ENCODE data around the gene EXOC7. TPM values are rescaled to one million over a fixed set of nuclear protein-coding genes. Genes with fewer than 3 reads are reported as not detected.

EXOC7 gene
- total and polyA plus RNA-seq, 2 of the 4 experiments (the other 2 are of a cell fraction), result 85.9 to 118 TPM

DNA sequence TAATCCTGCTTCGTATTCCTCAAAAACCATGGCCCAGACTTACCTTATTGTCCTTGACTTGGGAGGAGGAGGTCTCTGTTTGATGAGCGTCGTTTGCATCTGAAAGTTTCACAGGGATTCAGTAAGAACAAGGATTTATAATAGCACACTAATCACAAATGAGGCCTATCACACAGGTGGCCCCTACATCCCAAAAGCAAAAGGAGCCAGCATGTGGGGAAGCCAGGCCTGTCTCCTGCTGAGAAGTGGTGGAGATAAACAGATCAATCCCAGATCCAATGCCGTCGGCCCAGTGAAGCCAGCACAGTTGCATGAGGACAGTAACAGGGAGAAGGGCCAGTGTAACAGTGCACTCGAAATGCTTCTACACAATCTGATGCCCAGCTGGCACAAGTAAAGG is 63.2 kb downstream of the EXOC7 start:
- TF ChIP-seq NFE2L2 (IDR thresholded peaks at IDR 0.05; ENCODE audit: low read depth, low read length), result no peak
- TF ChIP-seq SMC3 (IDR thresholded peaks at IDR 0.05; ENCODE audit: low read depth, low read length), result no peak
- TF ChIP-seq BHLHE40 (IDR thresholded peaks at IDR 0.05; ENCODE audit: low read depth, low read length), result no peak
- TF ChIP-seq CEBPB (IDR thresholded peaks at IDR 0.05; ENCODE audit: low read depth, low read length), result no peak
- no peak for TF ChIP-seq FOS (IDR thresholded peaks at IDR 0.05; ENCODE audit: low read depth, low read length)
- no peak for TF ChIP-seq POLR2A (IDR thresholded peaks at IDR 0.05; ENCODE audit: low read depth, low read length)
- TF ChIP-seq MXI1 (IDR thresholded peaks at IDR 0.05; ENCODE audit: borderline replicate concordance, low read depth, low read length), result no peak
- TF ChIP-seq RAD21 (IDR thresholded peaks at IDR 0.05; ENCODE audit: low read length), result no peak
- TF ChIP-seq, protein P1, sequence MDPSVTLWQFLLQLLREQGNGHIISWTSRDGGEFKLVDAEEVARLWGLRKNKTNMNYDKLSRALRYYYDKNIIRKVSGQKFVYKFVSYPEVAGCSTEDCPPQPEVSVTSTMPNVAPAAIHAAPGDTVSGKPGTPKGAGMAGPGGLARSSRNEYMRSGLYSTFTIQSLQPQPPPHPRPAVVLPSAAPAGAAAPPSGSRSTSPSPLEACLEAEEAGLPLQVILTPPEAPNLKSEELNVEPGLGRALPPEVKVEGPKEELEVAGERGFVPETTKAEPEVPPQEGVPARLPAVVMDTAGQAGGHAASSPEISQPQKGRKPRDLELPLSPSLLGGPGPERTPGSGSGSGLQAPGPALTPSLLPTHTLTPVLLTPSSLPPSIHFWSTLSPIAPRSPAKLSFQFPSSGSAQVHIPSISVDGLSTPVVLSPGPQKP (IDR thresholded peaks at IDR 0.05; ENCODE audit: borderline replicate concordance, low read depth, low read length), result no peak
- no peak for TF ChIP-seq RFX5 (IDR thresholded peaks at IDR 0.05; ENCODE audit: low read depth, low read length)
- TF ChIP-seq MAFK (IDR thresholded peaks at IDR 0.05; ENCODE audit: low read depth, low read length), result no peak
- TF ChIP-seq, protein P2, sequence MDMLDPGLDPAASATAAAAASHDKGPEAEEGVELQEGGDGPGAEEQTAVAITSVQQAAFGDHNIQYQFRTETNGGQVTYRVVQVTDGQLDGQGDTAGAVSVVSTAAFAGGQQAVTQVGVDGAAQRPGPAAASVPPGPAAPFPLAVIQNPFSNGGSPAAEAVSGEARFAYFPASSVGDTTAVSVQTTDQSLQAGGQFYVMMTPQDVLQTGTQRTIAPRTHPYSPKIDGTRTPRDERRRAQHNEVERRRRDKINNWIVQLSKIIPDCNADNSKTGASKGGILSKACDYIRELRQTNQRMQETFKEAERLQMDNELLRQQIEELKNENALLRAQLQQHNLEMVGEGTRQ (IDR thresholded peaks at IDR 0.05; ENCODE audit: low read depth, low read length), result no peak
- no peak for TF ChIP-seq RCOR1 (IDR thresholded peaks at IDR 0.05; ENCODE audit: insufficient replicate concordance, low read length)
- no peak for TF ChIP-seq CHD1 (IDR thresholded peaks at IDR 0.05; ENCODE audit: low read depth, low read length)
- TF ChIP-seq MAZ (IDR thresholded peaks at IDR 0.05; ENCODE audit: borderline replicate concordance, low read depth, low read length), result no peak
- no peak for ATAC-seq (ENCODE audit: low read depth)
- DNase-seq, result no peak
- CTCF ChIA-PET, result no interaction called here
- Histone ChIP-seq H3K4me3 (ENCODE audit: insufficient read depth, low read depth, low read length) (no peak overlapping the region), H3K4me2 (ENCODE audit: low read depth, low read length) (no peak overlapping the region), H4K91ac (ENCODE audit: insufficient read depth, low read depth, low read length) (no peak overlapping the region), H3K18ac (ENCODE audit: low read depth, low read length) (no peak overlapping the region), H3K14ac (replicated peaks; ENCODE audit: low read depth, low read length) (no peak overlapping the region), H2AK9ac (replicated peaks; ENCODE audit: low read depth, low read length, poor library complexity) (no peak overlapping the region), H3K27ac (ENCODE audit: insufficient read depth, low read length) (no peak overlapping the region), H3K9me3 (ENCODE audit: control insufficient read depth, insufficient read depth, low read length) (no peaks in the 10 kb centered on the region), H2AFZ (replicated peaks; ENCODE audit: low read length, poor library complexity) (no peak overlapping the region), H3K4ac (ENCODE audit: low read depth, low read length) (no peak overlapping the region), H3K79me1 (ENCODE audit: low read depth in 1 of 2, low read length in 2 of 2) (peaks cover 4% of the 10 kb centered on the region in 2 experiments; a peak in 3 of 4 replicates), H3K56ac (ENCODE audit: extremely low read depth, insufficient read depth, low read length) (no peak overlapping the region), H3K36me3 (ENCODE audit: control insufficient read depth, insufficient read depth, low read length) (peaks cover 63% of the 10 kb centered on the region), H4K5ac (ENCODE audit: low read depth, low read length) (no peak overlapping the region), H2AK5ac (ENCODE audit: low read depth, low read length) (no peak overlapping the region), H4K8ac (ENCODE audit: low read depth in 2 of 2, low read length in 2 of 2) (no peak overlapping the region), H4K20me1 (ENCODE audit: insufficient read depth, low read length) (peaks cover 8% of the 10 kb centered on the region; the same call in 1 of the 2 replicates), H3K4me1 (ENCODE audit: control insufficient read depth, insufficient read depth, low read length) (no peaks in the 10 kb centered on the region), H3K23ac (ENCODE audit: low read depth, low read length) (no peak overlapping the region), H2BK5ac (ENCODE audit: low read depth, low read length, poor library complexity, severe bottlenecking) (no peak overlapping the region), H2BK15ac (ENCODE audit: low read depth, low read length) (no peak overlapping the region), H2BK120ac (ENCODE audit: low read depth, low read length) (no peak overlapping the region), H3K9ac (ENCODE audit: low read depth, low read length) (no peak overlapping the region), H3K9me1 (ENCODE audit: insufficient read depth, low read length) (peaks cover 5% of the 10 kb centered on the region; the same call in 1 of the 2 replicates), H3K27me3 (ENCODE audit: control insufficient read depth, insufficient read depth, low read length) (no peaks in the 10 kb centered on the region), H2BK20ac (ENCODE audit: low read depth, low read length) (no peak overlapping the region)
- intact Hi-C loops (cut with micrococcal nuclease) (no loop called here), dilution Hi-C loops (cut with HindIII; ENCODE audit: low sequenced_read_pairs, unreplicated experiment) (no loop called here), in situ Hi-C loops (cut with MboI; ENCODE audit: low sequenced_read_pairs) (no loop called here)
- no TSS peak for BruUV-seq (replicated peaks)
- POLR2A ChIA-PET (ENCODE audit: unreplicated experiment), result no interaction called here
- no CpG with 5 or more reads among the region's 6 CpGs for WGBS, 2 experiments (ENCODE audit: extremely low coverage in 2 of 2, insufficient read length in 1 of 2)

All from IMR-90 (cell line).